DOHH2 (cell line): ENCODE data around the gene SLBP.

Experiments
- H3F3A ChIP-seq: fragments of 200-600 bp; sonication (generic), shearing (Covaris generic); 2 replicates; pipeline ENCODE4 v1.6.0; 2016; ENCODE audit warnings: antibody characterized with exemption, mild to moderate bottlenecking; ENCODE audit not compliant: control insufficient read depth, insufficient read depth
- H3K27ac ChIP-seq: fragments of 200-600 bp; sonication (generic); 2 replicates; pipeline ENCODE4 v1.5.1; 2014; ENCODE audit warnings: low read depth, mild to moderate bottlenecking, low read length, moderate library complexity
- H3K27me3 ChIP-seq: fragments of 200-600 bp; sonication (generic); 2 replicates; pipeline ENCODE4 v1.6.1; 2014; ENCODE audit warnings: mild to moderate bottlenecking, low read length, mixed read lengths; ENCODE audit not compliant: control insufficient read depth
- H3K36me3 ChIP-seq: fragments of 200-600 bp; sonication (generic); 2 replicates; pipeline ENCODE4 v1.6.1; 2014; ENCODE audit warnings: mild to moderate bottlenecking, low read length, moderate library complexity, mixed read lengths; ENCODE audit not compliant: control insufficient read depth
- H3K4me1 ChIP-seq: fragments of 200-600 bp; sonication (generic); 2 replicates; pipeline ENCODE4 v1.6.1; 2014; ENCODE audit warnings: mild to moderate bottlenecking, low read length, mixed read lengths; ENCODE audit not compliant: control insufficient read depth
- H3K4me2 ChIP-seq: fragments of 200-600 bp; sonication (generic); 2 replicates; pipeline ENCODE4 v1.6.0; 2014; ENCODE audit warnings: mild to moderate bottlenecking, low read length, moderate library complexity
- H3K4me3 ChIP-seq: fragments of 200-600 bp; sonication (generic); 2 replicates; pipeline ENCODE4 v1.5.1; 2014; ENCODE audit warnings: mild to moderate bottlenecking, low read length, mixed read lengths
- H3K79me2 ChIP-seq: fragments of 200-600 bp; sonication (generic); 2 replicates; pipeline ENCODE4 v1.6.1; 2014; ENCODE audit warnings: mild to moderate bottlenecking, low read length, mixed read lengths; ENCODE audit not compliant: control insufficient read depth
- H3K9me2 ChIP-seq: fragments of 200-600 bp; sonication (generic); replicated peaks from 2 replicates; pipeline ENCODE4 v1.6.1; 2014; ENCODE audit warnings: mild to moderate bottlenecking, low read length, mixed read lengths; ENCODE audit not compliant: control insufficient read depth
- H3K9me3 ChIP-seq: fragments of 200-600 bp; sonication (generic); 2 replicates; pipeline ENCODE4 v1.6.1; 2014; ENCODE audit warnings: antibody characterized with exemption, low read length, mixed read lengths; ENCODE audit not compliant: control insufficient read depth, insufficient read depth
- H4K20me1 ChIP-seq: fragments of 200-600 bp; sonication (generic); 2 replicates; pipeline ENCODE4 v1.6.0; 2014; ENCODE audit warnings: low read depth, mild to moderate bottlenecking, antibody characterized with exemption, low read length, moderate library complexity; ENCODE audit not compliant: control insufficient read depth, insufficient read depth
- EZH2phosphoT487 ChIP-seq: fragments of 200-600 bp; sonication (generic); IDR thresholded peaks from 2 replicates; pipeline ENCODE4 v1.6.1; 2017; ENCODE audit warnings: borderline replicate concordance, mild to moderate bottlenecking, antibody characterized with exemption, low read length, moderate library complexity, mixed read lengths
- TF ChIP-seq, protein P1 (sequence below): fragments of 200-600 bp; sonication (generic); IDR thresholded peaks from one replicate; pipeline ENCODE4 v1.5.1; 2014; ENCODE audit warnings: antibody characterized with exemption, mild to moderate bottlenecking, low read depth, low read length; ENCODE audit not compliant: poor library complexity, severe bottlenecking

Gene SLBP

DNA sequence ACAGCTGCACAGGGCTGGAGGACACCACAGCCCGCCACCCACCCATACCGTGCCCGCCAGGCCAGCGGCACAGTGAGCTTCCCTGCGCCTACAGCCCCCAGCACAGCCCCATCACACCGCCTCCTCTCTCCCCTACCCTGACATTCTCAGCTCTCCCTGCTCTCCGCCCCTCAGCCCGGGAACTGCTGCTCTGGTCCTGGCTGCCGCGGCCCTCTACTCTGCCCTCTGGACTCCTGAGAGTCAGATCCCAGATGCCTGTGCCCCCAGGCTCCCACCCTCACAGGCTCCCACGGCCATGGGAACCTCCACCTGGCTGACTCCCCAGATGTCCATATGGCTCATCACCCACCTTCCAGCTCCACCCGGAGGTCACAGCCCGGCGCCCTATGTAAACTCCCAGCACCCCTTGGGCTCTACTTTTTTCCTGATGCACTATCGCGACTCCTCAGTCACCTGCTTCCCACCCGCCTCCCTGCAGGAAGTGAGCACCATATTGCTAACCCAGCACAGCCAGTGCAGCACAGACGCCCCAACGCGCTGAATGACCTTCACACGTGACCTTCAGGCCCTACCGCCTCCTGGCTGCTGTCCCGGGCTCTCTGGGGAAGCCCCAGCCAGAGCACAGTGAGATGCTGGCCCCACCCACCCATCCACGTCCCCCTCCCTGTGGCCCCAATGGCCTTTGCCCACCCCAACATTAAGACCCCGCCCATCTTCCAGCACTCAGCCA, 51.0 kb downstream of the SLBP start:
- H3K27ac ChIP-seq: no peak overlapping the region
- no peaks in the 10 kb centered on the region for H4K20me1 ChIP-seq
- TF ChIP-seq, protein P1, sequence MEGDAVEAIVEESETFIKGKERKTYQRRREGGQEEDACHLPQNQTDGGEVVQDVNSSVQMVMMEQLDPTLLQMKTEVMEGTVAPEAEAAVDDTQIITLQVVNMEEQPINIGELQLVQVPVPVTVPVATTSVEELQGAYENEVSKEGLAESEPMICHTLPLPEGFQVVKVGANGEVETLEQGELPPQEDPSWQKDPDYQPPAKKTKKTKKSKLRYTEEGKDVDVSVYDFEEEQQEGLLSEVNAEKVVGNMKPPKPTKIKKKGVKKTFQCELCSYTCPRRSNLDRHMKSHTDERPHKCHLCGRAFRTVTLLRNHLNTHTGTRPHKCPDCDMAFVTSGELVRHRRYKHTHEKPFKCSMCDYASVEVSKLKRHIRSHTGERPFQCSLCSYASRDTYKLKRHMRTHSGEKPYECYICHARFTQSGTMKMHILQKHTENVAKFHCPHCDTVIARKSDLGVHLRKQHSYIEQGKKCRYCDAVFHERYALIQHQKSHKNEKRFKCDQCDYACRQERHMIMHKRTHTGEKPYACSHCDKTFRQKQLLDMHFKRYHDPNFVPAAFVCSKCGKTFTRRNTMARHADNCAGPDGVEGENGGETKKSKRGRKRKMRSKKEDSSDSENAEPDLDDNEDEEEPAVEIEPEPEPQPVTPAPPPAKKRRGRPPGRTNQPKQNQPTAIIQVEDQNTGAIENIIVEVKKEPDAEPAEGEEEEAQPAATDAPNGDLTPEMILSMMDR: no peak
- TF ChIP-seq EZH2phosphoT487: no peak
- H3K4me2 ChIP-seq: no peak overlapping the region
- no peaks in the 10 kb centered on the region for H3K27me3 ChIP-seq
- peaks cover 3% of the 10 kb centered on the region; the same call in 1 of the 2 replicates for H3K9me3 ChIP-seq
- H3K4me1 ChIP-seq: no peaks in the 10 kb centered on the region
- no peaks in the 10 kb centered on the region for H3K9me2 ChIP-seq
- H3K4me3 ChIP-seq: no peak overlapping the region
- H3K36me3 ChIP-seq: no peaks in the 10 kb centered on the region
- peaks cover 7% of the 10 kb centered on the region; the same call in 1 of the 2 replicates for H3F3A ChIP-seq
- no peaks in the 10 kb centered on the region for H3K79me2 ChIP-seq

DNA sequence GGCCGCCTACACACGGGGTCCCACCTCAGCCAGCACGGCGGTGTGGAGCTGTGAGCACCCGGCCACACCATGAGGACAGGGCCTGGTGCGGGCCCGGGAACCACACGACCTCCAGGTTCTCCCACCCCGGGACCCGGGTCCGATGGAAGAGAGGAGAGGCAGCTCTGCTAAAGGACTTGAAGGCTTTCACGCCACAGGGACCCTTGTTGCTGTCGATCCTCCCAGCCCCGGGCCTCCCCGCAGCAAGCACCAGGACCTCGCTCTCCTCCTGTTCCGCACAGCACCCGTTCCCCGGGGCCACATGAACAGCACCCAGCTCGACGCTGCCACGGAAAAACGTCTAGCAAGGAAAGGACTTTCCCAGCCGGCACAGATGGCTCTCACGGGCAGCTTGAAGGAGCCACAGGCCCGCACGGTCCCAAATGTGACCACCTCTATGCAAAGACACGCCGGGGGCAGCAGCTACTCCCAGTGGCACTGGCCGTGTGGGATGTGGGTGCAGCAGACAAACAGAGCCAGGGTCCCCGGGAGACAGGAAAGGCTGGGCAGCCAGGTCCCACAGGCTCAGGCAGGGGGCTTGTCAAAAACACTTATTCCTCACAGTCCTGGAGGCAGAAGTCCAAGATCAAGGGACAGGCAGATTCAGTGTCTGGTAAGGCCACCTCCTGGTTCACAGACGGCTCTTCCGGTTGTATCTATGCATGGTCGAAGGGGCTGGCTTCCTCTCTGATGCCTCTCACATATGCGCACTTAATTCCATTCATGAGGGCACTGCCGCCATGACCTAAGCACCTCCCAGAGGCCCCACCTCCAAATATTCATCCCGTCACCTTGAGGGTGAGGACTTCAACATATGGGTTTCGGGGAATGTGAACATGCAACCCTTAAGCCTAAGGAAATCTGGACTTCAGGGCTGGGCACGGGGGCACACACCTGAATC, 52.7 kb downstream of the SLBP start:
- no peaks in the 10 kb centered on the region for H3K36me3 ChIP-seq
- no peaks in the 10 kb centered on the region for H3F3A ChIP-seq
- no peaks in the 10 kb centered on the region for H4K20me1 ChIP-seq
- no peaks in the 10 kb centered on the region for H3K9me2 ChIP-seq
- H3K27ac ChIP-seq: no peak overlapping the region
- H3K79me2 ChIP-seq: no peaks in the 10 kb centered on the region
- no peak overlapping the region for H3K4me3 ChIP-seq
- H3K27me3 ChIP-seq: no peaks in the 10 kb centered on the region
- H3K4me2 ChIP-seq: no peak overlapping the region
- H3K4me1 ChIP-seq: no peaks in the 10 kb centered on the region
- TF ChIP-seq, protein P1: no peak
- no peak for TF ChIP-seq EZH2phosphoT487
- no peaks in the 10 kb centered on the region for H3K9me3 ChIP-seq

DNA sequence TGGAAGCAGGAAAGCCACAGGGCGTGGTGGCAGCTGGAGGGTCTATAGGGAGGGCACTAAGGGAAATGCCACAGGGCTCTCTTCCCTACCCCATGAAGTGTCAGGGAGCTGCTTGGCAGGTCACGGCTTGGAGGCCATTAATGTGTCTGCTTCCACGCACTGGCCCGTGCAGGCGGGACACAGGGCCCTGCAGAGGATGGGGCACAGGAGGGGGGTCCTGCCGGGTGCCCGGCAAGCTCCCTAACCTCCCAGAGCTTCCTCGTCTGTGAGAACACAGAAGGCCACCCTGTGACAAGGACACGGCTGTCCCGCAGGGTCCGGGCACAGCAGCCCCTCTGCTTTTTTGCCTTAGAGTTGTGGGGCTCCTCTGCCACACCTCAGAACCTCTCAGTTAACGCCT, 53.5 kb downstream of the SLBP start:
- H3F3A ChIP-seq: no peaks in the 10 kb centered on the region
- H3K4me2 ChIP-seq: no peak overlapping the region
- no peaks in the 10 kb centered on the region for H3K9me3 ChIP-seq
- H3K4me3 ChIP-seq: no peak overlapping the region
- H4K20me1 ChIP-seq: no peaks in the 10 kb centered on the region
- no peaks in the 10 kb centered on the region for H3K4me1 ChIP-seq
- no peaks in the 10 kb centered on the region for H3K79me2 ChIP-seq
- no peak overlapping the region for H3K27ac ChIP-seq
- no peaks in the 10 kb centered on the region for H3K27me3 ChIP-seq
- no peaks in the 10 kb centered on the region for H3K9me2 ChIP-seq
- no peaks in the 10 kb centered on the region for H3K36me3 ChIP-seq
- TF ChIP-seq EZH2phosphoT487: no peak
- TF ChIP-seq, protein P1: no peak
